ENCODE measurements around the gene MLLT10. TPM values are rescaled to one million over a fixed set of nuclear protein-coding genes. Genes with fewer than 3 reads are reported as not detected.

MLLT10 gene
- total and polyA plus RNA-seq, 2 donors (not counting 3 experiments of a cell fraction or from before 2014, with no cell fraction given) = 35.4 to 54.0 TPM

DNA sequence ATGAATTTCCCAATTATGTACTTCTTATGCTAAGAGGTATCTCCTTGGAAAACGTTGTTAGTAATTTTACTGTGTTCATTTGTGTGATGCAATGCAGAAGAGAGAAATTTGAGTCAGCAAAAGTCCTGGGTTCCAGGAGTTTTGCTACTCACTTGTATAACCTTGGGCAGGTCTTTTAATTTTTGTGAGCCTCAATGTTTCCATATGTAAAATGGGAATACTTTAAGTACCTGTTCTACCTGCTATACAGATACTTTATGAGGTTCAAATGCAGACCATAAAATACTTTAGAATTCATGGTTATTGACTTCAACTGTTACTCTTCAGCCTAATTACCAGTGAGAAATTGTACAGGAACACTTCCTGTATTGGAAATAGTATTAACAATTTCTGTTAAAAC is 185.5 kb downstream of the MLLT10 start:
- CTCF ChIA-PET = no interaction called here
- DNase-seq (ENCODE audit: low read depth, low spot score) (no peak), FAIRE-seq (no peak)
- TF ChIP-seq POLR2AphosphoS5 (IDR thresholded peaks at IDR 0.05; ENCODE audit: insufficient read depth, low read depth, low read length) (no peak), FOS (IDR thresholded peaks at IDR 0.05; ENCODE audit: borderline replicate concordance, insufficient read depth, low read length) (no peak), GATA2 (IDR thresholded peaks at IDR 0.05; ENCODE audit: insufficient read depth, insufficient read length, low read depth, low read length) (no peak), MYC (IDR thresholded peaks at IDR 0.05; ENCODE audit: low read depth, low read length) (no peak), JUN (IDR thresholded peaks at IDR 0.05; ENCODE audit: borderline replicate concordance, insufficient read depth, insufficient read length, low read depth) (no peak), EZH2 (IDR thresholded peaks at IDR 0.05; ENCODE audit: borderline replicate concordance, low read depth, low read length, severe bottlenecking) (no peak), POLR2A (IDR thresholded peaks at IDR 0.05; ENCODE audit: low read depth, low read length) (no peak)
- TF ChIP-seq, protein P1, sequence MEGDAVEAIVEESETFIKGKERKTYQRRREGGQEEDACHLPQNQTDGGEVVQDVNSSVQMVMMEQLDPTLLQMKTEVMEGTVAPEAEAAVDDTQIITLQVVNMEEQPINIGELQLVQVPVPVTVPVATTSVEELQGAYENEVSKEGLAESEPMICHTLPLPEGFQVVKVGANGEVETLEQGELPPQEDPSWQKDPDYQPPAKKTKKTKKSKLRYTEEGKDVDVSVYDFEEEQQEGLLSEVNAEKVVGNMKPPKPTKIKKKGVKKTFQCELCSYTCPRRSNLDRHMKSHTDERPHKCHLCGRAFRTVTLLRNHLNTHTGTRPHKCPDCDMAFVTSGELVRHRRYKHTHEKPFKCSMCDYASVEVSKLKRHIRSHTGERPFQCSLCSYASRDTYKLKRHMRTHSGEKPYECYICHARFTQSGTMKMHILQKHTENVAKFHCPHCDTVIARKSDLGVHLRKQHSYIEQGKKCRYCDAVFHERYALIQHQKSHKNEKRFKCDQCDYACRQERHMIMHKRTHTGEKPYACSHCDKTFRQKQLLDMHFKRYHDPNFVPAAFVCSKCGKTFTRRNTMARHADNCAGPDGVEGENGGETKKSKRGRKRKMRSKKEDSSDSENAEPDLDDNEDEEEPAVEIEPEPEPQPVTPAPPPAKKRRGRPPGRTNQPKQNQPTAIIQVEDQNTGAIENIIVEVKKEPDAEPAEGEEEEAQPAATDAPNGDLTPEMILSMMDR (IDR thresholded peaks at IDR 0.05; ENCODE audit: extremely low read depth in 1 of 2, insufficient read depth in 1 of 2, low read depth in 1 of 2, low read length in 2 of 2) = no peak
- TF ChIP-seq, protein P2, sequence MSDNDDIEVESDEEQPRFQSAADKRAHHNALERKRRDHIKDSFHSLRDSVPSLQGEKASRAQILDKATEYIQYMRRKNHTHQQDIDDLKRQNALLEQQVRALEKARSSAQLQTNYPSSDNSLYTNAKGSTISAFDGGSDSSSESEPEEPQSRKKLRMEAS (IDR thresholded peaks at IDR 0.05; ENCODE audit: insufficient read depth, insufficient read length) = no peak
- POLR2A ChIA-PET = no interaction called here
- H3K27me3 ChIP-seq (ENCODE audit: control insufficient read depth in 2 of 2, insufficient read depth in 2 of 2, low read length in 2 of 2) = no peaks in the 10 kb centered on the region
- no peak overlapping the region for H3K4me3 ChIP-seq (replicated peaks in 1 of 3; ENCODE audit: insufficient read depth in 1 of 3, low read depth in 1 of 3, low read length in 3 of 3)
- H3K36me3 ChIP-seq (ENCODE audit: control insufficient read depth in 2 of 2, extremely low read depth in 1 of 2, insufficient read depth in 2 of 2, low read length in 2 of 2) = peaks cover 2 to 4% of the 10 kb centered on the region in 2 experiments
- H4K20me1 ChIP-seq (replicated peaks; ENCODE audit: control insufficient read depth, extremely low read depth, insufficient read depth, low read length) = no peaks in the 10 kb centered on the region
- H3K79me2 ChIP-seq (ENCODE audit: control insufficient read depth, insufficient read depth, low read length) = no peaks in the 10 kb centered on the region
- dilution Hi-C loops (cut with MboI; ENCODE audit: extremely low pct_ligation_motif_present, low sequenced_read_pairs) = no loop called here
- peaks cover 7% of the 10 kb centered on the region for H3K4me1 ChIP-seq (ENCODE audit: control insufficient read depth, extremely low read depth, insufficient read depth, low read length)
- H3K9ac ChIP-seq (replicated peaks; ENCODE audit: extremely low read depth, insufficient read depth, low read length) = no peak overlapping the region
- H3K9me1 ChIP-seq (replicated peaks; ENCODE audit: control insufficient read depth, extremely low read depth, insufficient read depth, low read length) = no peaks in the 10 kb centered on the region
- intact Hi-C loops (cut with micrococcal nuclease) = no loop called here
- H2AFZ ChIP-seq (ENCODE audit: low read depth, low read length) = no peak overlapping the region
- no TSS peak for BruUV-seq (replicated peaks)
- H3K27ac ChIP-seq (ENCODE audit: insufficient read depth, low read depth, low read length) = no peak overlapping the region
- H3K9me3 ChIP-seq (replicated peaks; ENCODE audit: control insufficient read depth, insufficient read depth, low read length) = no peaks in the 10 kb centered on the region
- no peak overlapping the region for H3K4me2 ChIP-seq (ENCODE audit: insufficient read depth, low read length)

Measured in endothelial cell of umbilical vein (primary cell).